Putamen (tissue), 1 donor: ENCODE results near the gene IKZF1.

Experiments used
- DNase-seq: peaks from one replicate; pipeline ENCODE4 v3.0.0-alpha.2; 2016; ENCODE audit warnings: low spot score

The IKZF1 gene

GRCh38 chr7:50376056-50376820, 71.7 kb downstream of the IKZF1 start:
- DNase-seq, result no peak

GRCh38 chr7:50377356-50377755, 72.8 kb downstream of the IKZF1 start:
- no peak for DNase-seq

- no peak for DNase-seq
Observed at GRCh38 chr7:50379082-50379481, 74.6 kb downstream of the IKZF1 start.

GRCh38 chr7:50379539-50379938, 75.0 kb downstream of the IKZF1 start:
- DNase-seq, result no peak

GRCh38 chr7:50382455-50382854, 77.9 kb downstream of the IKZF1 start:
- no peak for DNase-seq

- DNase-seq, result no peak
Observed at GRCh38 chr7:50387351-50387750, 82.8 kb downstream of the IKZF1 start.

GRCh38 chr7:50389961-50390360, 85.4 kb downstream of the IKZF1 start:
- DNase-seq, result no peak

GRCh38 chr7:50391386-50391785, 86.9 kb downstream of the IKZF1 start:
- DNase-seq, result no peak

- no peak for DNase-seq
Observed at GRCh38 chr7:50393076-50393475, 88.6 kb downstream of the IKZF1 start.

- no peak for DNase-seq
Observed at GRCh38 chr7:50393547-50394252, 89.2 kb downstream of the IKZF1 start.

- no peak for DNase-seq
Observed at GRCh38 chr7:50394315-50394714, 89.8 kb downstream of the IKZF1 start.

- DNase-seq, result no peak
Observed at GRCh38 chr7:50396856-50397255, 92.3 kb downstream of the IKZF1 start.

- no peak for DNase-seq
Observed at GRCh38 chr7:50397320-50397970, 92.9 kb downstream of the IKZF1 start.

- no peak for DNase-seq
Observed at GRCh38 chr7:50397971-50398324, 93.4 kb downstream of the IKZF1 start.

GRCh38 chr7:50399206-50399605, 94.7 kb downstream of the IKZF1 start:
- DNase-seq, result no peak

- DNase-seq, result no peak
Observed at GRCh38 chr7:50399635-50400034, 95.1 kb downstream of the IKZF1 start.

GRCh38 chr7:50400114-50400513, 95.6 kb downstream of the IKZF1 start:
- no peak for DNase-seq

- DNase-seq, result no peak
Observed at GRCh38 chr7:50404392-50404791, 99.9 kb downstream of the IKZF1 start.

GRCh38 chr7:50405221-50405620, 100.7 kb downstream of the IKZF1 start:
- no peak for DNase-seq

- no peak for DNase-seq
Observed at GRCh38 chr7:50406935-50407334, 102.4 kb downstream of the IKZF1 start.

GRCh38 chr7:50409856-50410745, 105.6 kb downstream of the IKZF1 start:
- no peak for DNase-seq

GRCh38 chr7:50411332-50411731, 106.8 kb downstream of the IKZF1 start:
- DNase-seq, result no peak
